Activated T-cell treated with anti-CD3 and anti-CD28 coated beads, Interleukin-2, amount 50 U/mL, for 4 hours (primary cell): Measurements from ENCODE around the gene CNTNAP2. TPM values are rescaled to one million over a fixed set of nuclear protein-coding genes. Genes with fewer than 3 reads are reported as not detected.

Experiments
- ATAC-seq, 2 donors: fragments of 200-7000 bp; cut with Tn5 transposase; one replicate each; pipeline ENCODE4 v1.10.0; 2021
- DNase-seq: peaks from one replicate; pipeline ENCODE4 v3.0.0-alpha.2; 2020
- H3K27me3 Mint-ChIP-seq: one replicate; pipeline ENCODE4 v1.8.0; 2021; ENCODE audit warnings: low read depth, mixed read lengths
- H3K36me3 Mint-ChIP-seq: one replicate; pipeline ENCODE4 v1.8.0; 2022; ENCODE audit warnings: mixed read lengths; ENCODE audit not compliant: insufficient read depth
- H3K4me1 Mint-ChIP-seq: one replicate; pipeline ENCODE4 v1.8.0; 2021; ENCODE audit warnings: low read depth, mixed read lengths
- H3K4me3 Mint-ChIP-seq: one replicate; pipeline ENCODE4 v1.8.0; 2021; ENCODE audit warnings: mild to moderate bottlenecking, moderate library complexity, mixed read lengths
- H3K9me3 Mint-ChIP-seq: one replicate; pipeline ENCODE4 v1.8.0; 2021; ENCODE audit warnings: mixed read lengths
- total RNA-seq, 3 donors: library from RNA; stranded (reverse); gene quantifications; one replicate each; pipeline ENCODE4 v1.2.1, GENCODE V29; 2021

The CNTNAP2 gene
- total RNA-seq, 3 donors from 2014 or later: not detected

DNA sequence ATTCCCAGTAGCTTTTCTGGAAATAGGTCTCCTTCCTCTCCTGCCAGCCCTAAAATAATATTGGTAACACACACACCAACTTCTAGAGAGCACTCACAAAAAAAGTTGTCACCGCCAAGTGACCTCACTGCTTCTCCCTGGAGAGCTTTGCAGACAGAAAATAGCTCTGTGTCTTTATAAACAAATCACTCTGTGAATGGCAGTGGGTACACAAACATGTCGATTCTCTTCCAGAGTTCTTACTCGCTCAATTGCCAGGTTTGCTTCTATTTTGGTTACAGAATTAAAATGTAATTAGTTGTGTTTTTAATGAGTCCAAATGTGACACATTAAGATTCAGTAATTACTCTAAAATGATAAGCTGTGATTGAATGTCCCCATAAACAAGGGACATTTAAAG lies 1824.8 kb downstream of the CNTNAP2 start:
- DNase-seq (no peak), ATAC-seq (no peak)
- no peaks in the 10 kb centered on the region for H3K36me3 Mint-ChIP-seq
- H3K4me3 Mint-ChIP-seq: no peak overlapping the region
- peaks cover 4% of the 10 kb centered on the region for H3K9me3 Mint-ChIP-seq
- no peaks in the 10 kb centered on the region for H3K4me1 Mint-ChIP-seq
- no peaks in the 10 kb centered on the region for H3K27me3 Mint-ChIP-seq

GRCh38 chr7:147944321-147944720 lies 1827.7 kb downstream of the CNTNAP2 start:
- H3K4me3 Mint-ChIP-seq: no peak overlapping the region
- H3K9me3 Mint-ChIP-seq: peaks cover 4% of the 10 kb centered on the region
- no peaks in the 10 kb centered on the region for H3K4me1 Mint-ChIP-seq
- H3K27me3 Mint-ChIP-seq: no peaks in the 10 kb centered on the region
- DNase-seq: no peak
- no peaks in the 10 kb centered on the region for H3K36me3 Mint-ChIP-seq
- ATAC-seq: no peak

GRCh38 chr7:147952918-147953317 lies 1836.3 kb downstream of the CNTNAP2 start:
- Mint-ChIP-seq H3K4me1 (no peaks in the 10 kb centered on the region), H3K27me3 (no peaks in the 10 kb centered on the region), H3K36me3 (no peaks in the 10 kb centered on the region), H3K4me3 (no peak overlapping the region), H3K9me3 (peaks cover 7% of the 10 kb centered on the region)
- ATAC-seq (no peak), DNase-seq (no peak)

DNA sequence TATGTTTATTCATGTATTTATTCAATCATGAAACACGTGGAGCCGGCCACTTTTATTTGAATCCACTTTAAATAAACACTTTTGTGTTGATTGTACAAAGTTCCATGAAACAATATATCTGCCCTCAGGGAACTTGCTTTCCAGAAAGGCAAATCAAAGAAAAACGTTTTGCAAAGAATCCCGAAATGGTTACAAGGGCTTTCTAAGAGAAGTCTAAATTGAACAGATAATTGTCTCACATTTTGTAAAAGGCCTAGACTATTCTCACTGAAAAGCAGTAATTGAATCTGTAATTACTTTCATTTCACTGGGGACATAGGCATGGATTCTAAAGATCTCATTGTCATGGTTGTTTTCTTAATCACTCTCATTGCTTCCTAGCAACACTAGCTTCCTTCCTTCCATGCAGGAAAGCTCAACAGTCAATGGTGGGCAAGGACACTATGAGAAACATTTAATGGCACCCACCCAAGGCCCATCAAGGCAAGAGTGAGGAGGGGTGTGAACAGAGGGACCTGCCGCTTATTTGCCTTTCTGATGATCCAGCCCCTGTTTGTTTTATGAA lies 1851.5 kb downstream of the CNTNAP2 start:
- Mint-ChIP-seq H3K4me3 (no peak overlapping the region), H3K9me3 (peaks cover 5% of the 10 kb centered on the region), H3K4me1 (no peaks in the 10 kb centered on the region), H3K36me3 (no peaks in the 10 kb centered on the region), H3K27me3 (no peaks in the 10 kb centered on the region)
- DNase-seq (no peak), ATAC-seq (no peak)

- Mint-ChIP-seq H3K4me1 (no peaks in the 10 kb centered on the region), H3K9me3 (peaks cover 5% of the 10 kb centered on the region), H3K27me3 (no peaks in the 10 kb centered on the region), H3K4me3 (no peak overlapping the region), H3K36me3 (no peaks in the 10 kb centered on the region)
- no peak for ATAC-seq
- no peak for DNase-seq
Observed at GRCh38 chr7:147971606-147972110, 1855.1 kb downstream of the CNTNAP2 start.

DNA sequence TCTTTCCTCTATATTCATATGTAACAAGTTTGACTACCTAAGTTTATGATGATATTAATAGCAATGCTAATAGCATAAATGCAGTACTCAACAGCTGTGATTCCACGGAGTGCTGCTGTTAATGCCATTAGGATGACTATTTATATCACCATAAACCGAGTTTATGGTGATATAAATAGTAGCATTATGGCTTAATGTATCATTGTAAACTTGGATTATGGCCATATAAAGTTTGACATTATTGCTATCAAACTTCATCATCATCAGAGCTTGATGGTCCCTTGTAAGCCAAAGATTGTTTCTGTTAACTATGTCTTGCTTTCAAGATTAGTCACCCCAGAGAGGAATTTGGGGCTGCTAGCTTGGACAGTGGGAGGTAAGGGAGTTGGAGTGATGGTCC lies 1861.6 kb downstream of the CNTNAP2 start:
- Mint-ChIP-seq H3K4me3 (no peak overlapping the region), H3K36me3 (no peaks in the 10 kb centered on the region), H3K4me1 (no peaks in the 10 kb centered on the region), H3K9me3 (no peaks in the 10 kb centered on the region), H3K27me3 (no peaks in the 10 kb centered on the region)
- ATAC-seq: no peak
- no peak for DNase-seq

DNA sequence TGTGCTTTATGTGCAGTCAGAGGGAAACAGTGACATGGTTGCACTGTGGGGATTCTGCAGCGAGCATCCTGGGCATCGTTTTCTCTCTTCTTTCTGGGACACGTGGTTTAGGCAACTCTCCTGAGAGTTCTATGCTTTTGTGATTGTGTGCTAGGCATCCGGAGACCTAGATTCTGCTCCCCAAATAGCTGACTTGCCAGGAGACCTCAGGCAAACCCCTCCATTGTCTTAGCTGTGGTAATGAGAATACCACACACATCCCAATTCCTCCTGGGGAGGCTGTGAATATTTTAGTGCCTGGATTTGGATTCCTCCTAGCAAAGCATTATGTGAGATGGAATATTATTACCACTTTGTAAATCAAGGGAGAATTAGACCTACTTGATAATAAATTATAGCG lies 1862.0 kb downstream of the CNTNAP2 start:
- H3K9me3 Mint-ChIP-seq: no peaks in the 10 kb centered on the region
- no peak overlapping the region for H3K4me3 Mint-ChIP-seq
- DNase-seq (no peak), ATAC-seq (no peak)
- H3K27me3 Mint-ChIP-seq: no peaks in the 10 kb centered on the region
- no peaks in the 10 kb centered on the region for H3K4me1 Mint-ChIP-seq
- H3K36me3 Mint-ChIP-seq: no peaks in the 10 kb centered on the region

DNA sequence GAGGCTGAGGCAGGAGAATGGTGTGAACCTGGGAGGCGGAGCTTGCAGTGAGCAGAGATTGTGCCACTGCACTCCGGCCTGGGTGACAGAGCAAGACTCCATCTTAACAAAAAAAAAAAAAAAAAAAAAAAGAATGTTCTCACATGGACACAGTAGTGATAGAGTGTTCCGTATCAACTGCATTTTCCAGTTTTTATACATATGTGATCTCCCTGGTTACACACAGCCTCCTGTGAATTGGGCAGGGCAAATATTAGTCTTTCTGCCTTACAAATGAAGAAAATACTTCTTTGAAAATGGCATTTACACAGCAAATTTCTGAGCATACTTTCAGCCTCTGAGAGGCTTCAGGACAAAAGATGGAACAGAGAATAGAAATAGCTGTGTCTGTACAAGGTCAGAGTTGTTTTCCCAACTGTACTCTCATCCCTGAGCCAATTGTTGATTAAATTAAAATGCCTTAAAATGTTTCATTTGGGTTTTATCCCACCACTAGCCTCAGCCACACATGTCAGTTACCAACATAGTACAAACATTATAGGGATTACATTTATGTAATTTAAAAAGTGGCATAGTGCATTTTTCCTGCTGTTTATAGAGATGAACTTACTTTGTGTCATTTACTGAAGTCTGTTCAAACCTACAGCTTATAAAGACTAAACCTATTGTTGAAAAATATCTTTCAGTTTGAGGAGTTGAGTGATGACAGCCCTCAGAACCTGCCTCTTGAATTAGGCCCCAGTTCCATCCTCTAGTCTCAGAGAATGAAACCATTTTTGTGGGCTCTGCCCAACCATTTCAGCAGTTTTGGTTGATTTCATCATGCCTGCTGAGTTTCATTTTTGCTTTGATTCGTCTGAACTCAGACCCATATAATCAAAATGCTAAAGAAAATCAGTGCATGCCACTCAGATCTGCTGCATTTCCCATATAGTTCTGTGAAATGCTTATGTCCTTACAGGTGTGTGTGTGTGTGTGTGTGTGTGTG lies 1864.5 kb downstream of the CNTNAP2 start:
- ATAC-seq (no peak), DNase-seq (no peak)
- no peaks in the 10 kb centered on the region for H3K27me3 Mint-ChIP-seq
- no peak overlapping the region for H3K4me3 Mint-ChIP-seq
- H3K9me3 Mint-ChIP-seq: no peaks in the 10 kb centered on the region
- no peaks in the 10 kb centered on the region for H3K4me1 Mint-ChIP-seq
- H3K36me3 Mint-ChIP-seq: no peaks in the 10 kb centered on the region

- H3K36me3 Mint-ChIP-seq: no peaks in the 10 kb centered on the region
- H3K4me1 Mint-ChIP-seq: no peaks in the 10 kb centered on the region
- H3K9me3 Mint-ChIP-seq: no peaks in the 10 kb centered on the region
- H3K4me3 Mint-ChIP-seq: no peak overlapping the region
- DNase-seq (no peak), ATAC-seq (no peak)
- no peaks in the 10 kb centered on the region for H3K27me3 Mint-ChIP-seq
Observed at GRCh38 chr7:147982307-147982706, 1865.7 kb downstream of the CNTNAP2 start.

DNA sequence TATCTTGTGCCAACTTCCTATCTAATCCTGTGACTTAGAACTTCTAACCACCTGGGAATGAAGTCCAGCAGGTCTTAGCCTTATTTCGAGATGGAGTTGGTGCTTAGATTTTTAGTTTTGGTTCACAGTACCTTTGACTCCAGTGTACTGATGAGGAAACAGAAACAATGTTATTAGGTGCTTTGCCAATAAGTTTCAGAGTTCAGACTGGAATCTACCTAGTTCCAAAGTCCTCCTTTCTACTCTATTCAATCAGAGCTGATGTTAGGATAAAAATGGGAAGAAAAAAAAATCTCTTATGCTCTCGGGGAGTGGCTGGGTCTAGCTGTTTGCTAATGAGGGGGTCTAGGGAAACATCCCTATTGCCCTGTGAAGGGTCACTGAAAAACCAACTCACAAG lies 1867.7 kb downstream of the CNTNAP2 start:
- H3K4me1 Mint-ChIP-seq: no peaks in the 10 kb centered on the region
- no peaks in the 10 kb centered on the region for H3K27me3 Mint-ChIP-seq
- no peaks in the 10 kb centered on the region for H3K36me3 Mint-ChIP-seq
- no peaks in the 10 kb centered on the region for H3K9me3 Mint-ChIP-seq
- H3K4me3 Mint-ChIP-seq: no peak overlapping the region
- DNase-seq (no peak), ATAC-seq (no peak)

DNA sequence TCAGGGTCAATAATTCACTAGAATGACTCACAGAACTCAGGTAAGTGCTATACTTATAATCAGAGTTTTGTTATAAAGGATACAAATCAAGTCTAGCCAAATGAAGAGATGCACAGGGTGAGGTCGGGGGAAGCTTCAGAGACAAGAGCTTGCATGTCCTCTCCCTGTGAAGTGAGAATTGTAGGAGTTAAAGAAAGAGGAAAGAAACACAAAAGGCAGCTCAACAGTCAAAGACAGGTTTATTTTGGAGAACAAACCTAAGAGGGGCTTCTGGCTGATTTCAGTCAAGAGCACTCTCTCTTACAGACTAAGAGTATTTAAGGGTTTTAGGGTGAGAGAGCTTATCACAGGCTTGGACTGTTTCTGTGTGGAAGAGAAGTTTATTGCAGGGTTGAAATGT lies 1873.5 kb downstream of the CNTNAP2 start:
- Mint-ChIP-seq H3K27me3 (no peaks in the 10 kb centered on the region), H3K4me1 (no peaks in the 10 kb centered on the region), H3K4me3 (no peak overlapping the region), H3K9me3 (no peaks in the 10 kb centered on the region), H3K36me3 (no peaks in the 10 kb centered on the region)
- ATAC-seq: no peak
- no peak for DNase-seq

GRCh38 chr7:147990942-147991341 lies 1874.3 kb downstream of the CNTNAP2 start:
- no peaks in the 10 kb centered on the region for H3K36me3 Mint-ChIP-seq
- ATAC-seq (no peak), DNase-seq (no peak)
- H3K4me1 Mint-ChIP-seq: no peaks in the 10 kb centered on the region
- H3K4me3 Mint-ChIP-seq: no peak overlapping the region
- no peaks in the 10 kb centered on the region for H3K9me3 Mint-ChIP-seq
- H3K27me3 Mint-ChIP-seq: no peaks in the 10 kb centered on the region

GRCh38 chr7:147992698-147993097 lies 1876.1 kb downstream of the CNTNAP2 start:
- ATAC-seq (no peak), DNase-seq (no peak)
- no peaks in the 10 kb centered on the region for H3K36me3 Mint-ChIP-seq
- H3K27me3 Mint-ChIP-seq: no peaks in the 10 kb centered on the region
- H3K4me1 Mint-ChIP-seq: no peaks in the 10 kb centered on the region
- no peaks in the 10 kb centered on the region for H3K9me3 Mint-ChIP-seq
- no peak overlapping the region for H3K4me3 Mint-ChIP-seq

- H3K4me3 Mint-ChIP-seq: no peak overlapping the region
- H3K4me1 Mint-ChIP-seq: no peaks in the 10 kb centered on the region
- H3K27me3 Mint-ChIP-seq: no peaks in the 10 kb centered on the region
- H3K36me3 Mint-ChIP-seq: no peaks in the 10 kb centered on the region
- ATAC-seq (no peak), DNase-seq (no peak)
- no peaks in the 10 kb centered on the region for H3K9me3 Mint-ChIP-seq
Observed at GRCh38 chr7:147997636-147998035, 1881.0 kb downstream of the CNTNAP2 start.

DNA sequence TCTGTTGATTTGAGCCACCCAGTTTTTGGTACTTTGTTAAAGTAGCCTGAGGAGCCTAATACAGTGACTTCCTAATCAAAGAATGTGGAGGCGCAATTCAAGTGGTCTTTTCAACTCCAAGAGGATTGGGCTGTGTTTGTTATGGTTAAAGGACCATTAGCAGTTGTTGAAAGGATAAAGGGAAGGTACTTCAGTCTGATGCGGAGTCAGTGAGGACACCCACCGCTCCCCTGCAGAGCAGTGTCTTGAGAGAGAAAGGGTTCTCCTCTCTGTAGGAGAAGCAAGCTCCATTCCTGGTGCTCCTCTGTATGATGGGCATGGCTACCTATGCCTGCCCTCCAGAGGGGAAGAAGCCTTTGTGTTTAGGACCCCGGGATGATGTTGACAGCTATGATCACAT lies 1883.4 kb downstream of the CNTNAP2 start:
- H3K4me3 Mint-ChIP-seq: no peak overlapping the region
- no peak for ATAC-seq
- H3K36me3 Mint-ChIP-seq: no peaks in the 10 kb centered on the region
- DNase-seq: no peak
- no peaks in the 10 kb centered on the region for H3K4me1 Mint-ChIP-seq
- no peaks in the 10 kb centered on the region for H3K27me3 Mint-ChIP-seq
- H3K9me3 Mint-ChIP-seq: no peaks in the 10 kb centered on the region
